HG02588 (cell line): Measurements from ENCODE around the gene LHFPL4.
"Not testable (repeated sequence)": the region's sequence is repeated elsewhere in the genome, so short reads cannot be mapped to it uniquely, and the experiment has no call there.

ENCODE experiments used
- ATAC-seq: cut with Tn5 transposase; IDR thresholded peaks from one replicate; pipeline ENCODE4 v1.9.1; 2021; ENCODE audit warnings: mild to moderate bottlenecking, moderate library complexity; ENCODE audit not compliant: unreplicated experiment

The LHFPL4 gene

DNA sequence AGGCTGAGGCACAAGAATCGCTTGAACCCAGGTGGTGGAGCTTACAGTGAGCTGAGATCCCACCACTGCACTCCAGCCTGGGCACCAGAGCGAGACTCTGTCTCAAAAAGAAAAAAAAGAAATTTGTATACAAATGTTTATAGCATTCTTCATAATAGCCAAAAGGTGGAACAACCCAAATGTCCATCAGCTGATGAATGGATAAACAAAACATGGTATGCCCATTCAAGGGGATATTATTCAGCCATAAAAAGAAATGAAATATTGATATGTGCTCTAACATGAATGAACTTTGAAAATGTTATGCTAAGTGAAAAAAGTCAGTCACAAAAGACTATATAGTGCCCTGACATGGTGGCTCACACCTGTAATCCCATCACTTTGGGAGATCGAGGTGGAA, 11.4 kb downstream of the LHFPL4 start:
- no peak for ATAC-seq

DNA sequence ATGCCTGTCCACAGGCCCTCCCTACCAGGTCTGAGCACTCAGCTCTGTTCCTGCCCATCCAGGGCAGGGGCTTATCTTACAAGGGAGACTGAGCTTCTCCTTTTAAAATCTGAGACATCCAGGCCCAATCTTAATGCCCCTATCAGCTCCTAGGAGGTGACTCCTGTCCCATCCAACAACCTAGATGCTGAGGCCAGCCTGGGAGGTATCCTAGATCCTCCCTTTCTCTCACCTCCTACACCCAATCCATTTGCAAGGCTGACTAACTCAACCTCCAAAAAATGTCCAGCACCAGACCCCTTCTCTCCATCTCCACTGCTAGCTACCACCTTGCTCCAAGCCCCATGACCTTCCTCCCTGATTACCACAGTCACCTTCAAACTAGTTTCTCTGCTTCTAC, 17.4 kb downstream of the LHFPL4 start:
- no peak for ATAC-seq

DNA sequence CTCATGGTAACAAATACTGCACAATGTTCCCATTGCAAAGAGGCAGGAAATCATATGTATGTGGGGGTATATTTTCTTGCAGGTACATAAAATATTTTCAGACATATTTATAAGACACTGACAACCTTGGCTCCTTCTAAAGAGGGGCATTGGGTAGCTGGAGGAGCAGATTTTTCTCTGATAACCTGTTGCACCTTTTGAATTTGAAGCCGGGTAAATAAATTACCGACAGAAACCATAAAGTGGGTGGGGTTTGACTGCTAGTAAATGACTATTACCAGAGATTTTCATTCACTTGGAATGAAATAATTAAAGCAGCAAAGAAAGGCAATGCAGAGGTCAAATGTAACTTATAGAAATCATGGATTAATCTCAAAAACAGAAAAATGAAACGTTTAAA, 19.2 kb downstream of the LHFPL4 start:
- no peak for ATAC-seq

- no peak for ATAC-seq
Observed at GRCh38 chr3:9525078-9525477, 28.5 kb downstream of the LHFPL4 start.

DNA sequence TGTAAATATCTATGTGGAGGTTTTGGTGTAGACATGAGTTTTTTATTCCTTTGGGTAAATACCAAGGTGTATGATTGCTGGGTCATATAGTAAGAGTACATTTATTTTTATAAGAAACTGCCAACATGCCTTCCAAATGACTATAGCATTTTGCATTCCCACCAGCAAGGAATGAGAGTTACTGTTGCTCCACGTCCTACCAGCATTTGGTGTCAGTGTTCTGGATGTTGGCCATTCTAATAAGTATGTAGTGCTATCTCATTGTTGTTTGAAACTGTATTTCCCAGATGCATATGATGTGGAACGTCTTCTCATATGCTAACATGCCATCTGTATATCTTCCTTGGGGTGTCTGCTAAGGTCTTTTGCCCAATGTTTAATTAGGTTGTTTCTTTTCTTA, 38.7 kb downstream of the LHFPL4 start:
- ATAC-seq, result no peak

GRCh38 chr3:9514306-9514705, 39.3 kb downstream of the LHFPL4 start:
- no peak for ATAC-seq

DNA sequence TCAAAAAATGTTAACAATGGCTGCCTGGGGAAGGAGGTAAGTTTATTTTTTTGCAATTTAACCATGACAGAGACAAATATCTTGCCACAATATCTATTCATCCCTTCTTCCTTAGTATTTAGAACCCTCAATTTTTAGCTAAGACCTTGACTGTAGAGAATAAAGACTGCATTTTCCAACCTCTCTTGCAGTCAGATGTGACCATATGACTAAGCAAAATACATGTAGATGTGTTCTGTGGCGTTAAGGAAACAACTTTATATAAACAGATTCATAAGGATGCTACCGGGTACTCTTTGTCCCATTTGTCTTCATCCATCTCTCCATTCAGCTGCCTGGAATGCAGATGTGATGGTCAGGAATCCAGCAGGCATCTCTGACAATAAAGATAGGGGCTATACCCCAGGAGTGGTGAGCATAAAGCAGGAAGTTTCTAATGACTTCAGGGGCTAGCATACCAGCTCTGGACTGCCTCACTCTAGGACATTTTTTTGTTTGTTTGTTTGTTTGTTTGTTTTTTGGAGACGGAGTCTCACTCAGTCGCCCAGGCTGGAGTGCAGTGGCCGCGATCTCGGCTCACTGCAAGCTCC, 41.1 kb downstream of the LHFPL4 start:
- no peak for ATAC-seq

- ATAC-seq, result no peak
Observed at GRCh38 chr3:9508781-9509180, 44.8 kb downstream of the LHFPL4 start.

- no peak for ATAC-seq
Observed at GRCh38 chr3:9507586-9508578, 45.7 kb downstream of the LHFPL4 start.

DNA sequence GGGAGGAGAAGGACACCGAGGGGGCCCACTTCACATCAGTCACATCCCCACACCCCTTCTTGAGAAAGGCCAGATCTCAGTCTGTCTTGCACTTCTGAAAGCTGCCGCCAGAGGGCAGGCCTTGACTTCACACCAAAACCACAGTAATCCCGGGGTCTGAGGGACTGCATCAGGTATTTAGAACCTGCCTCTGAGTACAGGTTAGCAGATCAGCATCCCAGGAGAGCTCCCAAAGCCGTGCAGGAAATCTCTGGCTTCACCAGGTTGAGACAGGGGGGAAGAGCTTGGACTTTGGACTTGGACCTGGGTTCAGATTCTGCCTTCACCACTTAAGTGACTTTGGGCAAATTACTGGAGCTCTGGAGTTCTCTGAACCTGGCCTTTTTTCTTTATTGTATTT, 50.3 kb downstream of the LHFPL4 start:
- no peak for ATAC-seq

DNA sequence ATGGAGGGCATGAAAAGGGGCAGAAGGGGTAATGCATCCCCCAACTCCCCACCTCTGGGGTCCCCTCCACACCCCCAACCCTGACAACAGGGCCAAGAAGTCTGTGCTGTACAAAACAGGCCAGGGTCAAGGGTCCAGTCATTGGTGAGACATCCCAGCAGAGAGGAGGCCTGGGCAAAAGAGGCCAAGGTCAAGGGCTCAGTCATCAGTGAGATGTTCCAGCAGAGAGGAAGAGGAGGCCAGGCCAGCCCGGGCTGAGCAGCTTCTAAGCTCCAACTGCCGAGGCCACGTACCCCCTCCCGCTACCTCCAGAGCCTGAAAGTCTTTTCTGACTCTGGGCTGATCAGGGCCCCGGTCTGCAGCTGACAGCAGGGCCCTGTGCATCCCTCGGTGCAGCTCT, 52.4 kb downstream of the LHFPL4 start:
- ATAC-seq, result no peak

GRCh38 chr3:9500108-9501050, 53.2 kb downstream of the LHFPL4 start:
- no peak for ATAC-seq

- no peak for ATAC-seq
Observed at GRCh38 chr3:9499455-9500107, 54.0 kb downstream of the LHFPL4 start.

GRCh38 chr3:9498781-9499180, 54.8 kb downstream of the LHFPL4 start:
- no peak for ATAC-seq

DNA sequence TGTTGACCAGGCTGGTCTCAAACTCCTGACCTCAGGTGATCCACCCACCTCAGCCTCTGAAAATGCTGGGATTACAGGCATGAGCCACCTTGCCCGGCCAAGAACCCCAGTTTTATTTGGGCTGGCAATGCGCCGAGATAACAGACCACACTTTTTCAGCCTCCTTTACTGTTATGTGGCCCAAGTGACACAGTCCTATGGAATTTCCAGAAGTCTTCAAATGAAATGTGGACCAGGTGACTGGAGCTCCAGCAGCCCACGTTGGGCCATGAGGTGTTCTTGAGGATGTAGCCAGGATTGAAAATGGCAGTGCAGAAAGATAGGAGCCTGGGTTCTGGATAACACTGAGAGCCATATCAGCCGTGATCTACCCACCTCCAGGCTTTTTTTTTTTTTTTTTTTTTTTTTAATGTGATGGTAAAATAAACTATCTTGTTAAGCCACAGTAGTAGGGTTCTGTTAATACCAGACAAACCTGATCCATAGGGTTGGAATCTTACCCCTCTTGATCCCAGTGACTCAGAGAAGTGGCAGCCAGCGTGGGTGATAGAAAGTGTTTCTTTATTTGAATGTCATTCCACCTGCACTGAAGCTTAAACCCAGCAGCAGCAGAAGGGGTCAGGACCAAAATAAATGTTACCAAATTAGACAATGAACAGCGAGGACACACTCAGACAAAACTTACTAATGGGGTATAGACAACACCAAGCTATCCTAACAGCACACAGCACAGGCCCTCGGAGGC, 55.6 kb downstream of the LHFPL4 start:
- no peak for ATAC-seq

DNA sequence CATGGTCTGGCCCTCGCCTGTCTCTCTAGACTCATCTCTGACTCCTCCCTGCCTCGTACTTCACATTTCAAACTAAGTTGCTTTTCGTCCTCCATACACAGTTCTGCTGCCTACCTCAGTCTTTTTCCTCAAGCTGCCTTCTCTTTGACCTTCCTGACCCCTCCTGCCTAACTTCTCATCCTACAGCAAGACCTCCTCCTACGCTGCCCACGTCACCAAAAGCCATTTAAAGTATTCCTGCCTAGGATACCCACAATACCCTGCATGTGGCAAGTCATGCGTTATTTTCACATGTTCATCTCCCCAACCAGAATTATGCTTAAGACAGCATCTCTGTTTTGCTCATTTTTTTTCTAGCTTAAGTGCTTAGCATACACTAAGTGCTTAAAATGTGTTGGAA, 56.7 kb downstream of the LHFPL4 start:
- no peak for ATAC-seq

DNA sequence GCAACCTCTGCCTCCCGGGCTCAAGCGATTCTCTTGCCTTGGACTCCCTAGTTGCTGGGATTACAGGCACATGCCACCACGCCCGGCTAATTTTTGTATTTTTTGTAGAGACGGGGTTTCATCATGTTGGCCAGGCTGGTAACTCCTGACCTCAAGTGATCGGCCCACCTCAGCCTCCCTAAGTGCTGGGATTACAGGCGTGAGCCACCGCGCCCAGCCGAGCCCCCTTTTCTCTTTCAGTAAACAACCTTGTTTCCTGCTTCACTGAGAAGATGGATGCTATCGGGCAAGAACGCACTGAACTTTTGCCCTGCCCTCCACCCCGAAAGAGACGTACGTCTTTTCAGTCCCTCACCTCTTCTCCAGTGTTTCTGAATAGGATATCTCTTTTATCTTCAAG, 59.6 kb downstream of the LHFPL4 start:
- not testable (repeated sequence) for ATAC-seq

DNA sequence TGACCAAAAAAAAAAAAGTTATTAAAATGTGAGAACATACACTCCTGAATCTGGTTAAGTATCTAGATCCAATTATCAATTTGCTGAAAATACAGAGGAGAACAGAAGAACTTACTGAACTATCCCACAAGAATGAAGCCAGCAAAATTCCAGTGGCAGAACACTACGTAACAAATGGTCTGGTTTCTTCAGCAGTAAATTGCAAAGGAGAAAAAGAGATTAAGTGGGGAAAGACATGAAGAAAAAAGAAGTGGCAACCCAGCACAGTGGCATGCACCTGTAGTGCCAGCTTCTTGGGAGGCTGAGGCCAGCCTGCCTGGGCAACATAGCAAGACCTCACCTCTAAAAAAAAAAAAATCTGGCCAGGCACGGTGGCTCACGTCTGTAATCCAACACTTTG, 62.1 kb downstream of the LHFPL4 start:
- no peak for ATAC-seq

- ATAC-seq, result no peak
Observed at GRCh38 chr3:9485248-9485647, 68.4 kb downstream of the LHFPL4 start.

DNA sequence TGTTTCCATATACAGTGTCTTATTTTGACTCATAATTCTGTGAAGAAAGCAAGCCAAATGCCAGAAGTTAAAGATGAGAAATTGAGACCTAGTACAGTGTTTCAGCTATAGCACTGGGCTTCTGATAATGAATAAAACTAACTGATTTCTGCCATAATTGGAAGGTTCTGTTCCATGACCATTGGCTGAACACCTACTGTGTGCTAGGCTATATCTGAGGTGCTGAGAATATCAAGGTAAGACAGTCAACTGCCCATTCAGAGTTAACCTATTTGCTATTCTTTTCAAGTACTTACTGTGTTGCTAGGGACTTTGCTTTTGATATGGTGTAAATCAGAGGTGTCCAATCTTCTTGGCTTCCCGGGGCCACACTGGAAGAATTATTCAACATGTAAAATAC, 73.4 kb downstream of the LHFPL4 start:
- no peak for ATAC-seq
